Upper lobe of left lung (tissue), 4 donors: ENCODE measurements around the gene PIKFYVE.

Experiments used
- EP300 ChIP-seq, 4 donors: sonication (generic); formaldehyde crosslinking; IDR thresholded peaks; one replicate each; pipeline ENCODE4 v1.5.1; 2017; ENCODE audit warnings: antibody characterized with exemption in 4 of 4, control low read depth in 2 of 4
- POLR2AphosphoS5 ChIP-seq, 2 donors: sonication (generic); formaldehyde crosslinking; IDR thresholded peaks; one replicate each; pipeline ENCODE4 v1.5.1; 2017; ENCODE audit warnings: antibody characterized with exemption in 2 of 2
- TF ChIP-seq, protein P1 (sequence below), 6 experiments: fragments of 450-650 bp in 4 of 6; fragments of 200-600 bp in 2 of 6; sonication (generic) in 2 of 6; IDR thresholded peaks; one replicate each; pipeline ENCODE4 v1.5.1; 2016 to 2019; ENCODE audit warnings: antibody characterized with exemption in 6 of 6

DNA sequence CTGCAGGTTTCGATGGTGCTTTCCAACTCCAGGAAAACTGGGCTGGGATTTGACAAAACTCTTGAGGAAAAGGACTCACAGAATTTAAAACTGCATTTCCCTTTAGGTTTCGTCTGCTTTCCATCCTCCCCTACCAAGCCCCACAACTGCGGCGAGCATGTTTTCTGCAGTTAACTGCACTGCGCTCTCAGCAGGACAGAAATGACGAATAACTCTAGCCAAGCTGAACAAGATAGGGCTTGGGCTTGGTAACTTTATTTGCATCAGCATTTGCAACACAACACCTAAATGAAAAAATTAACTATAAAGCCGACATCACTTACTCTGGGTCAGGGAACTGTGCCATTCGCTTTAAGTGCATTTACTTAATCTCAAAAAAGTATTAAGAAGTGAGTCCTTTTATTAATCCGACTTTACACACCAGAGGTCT lies 669 bp upstream of the PIKFYVE start:
- TF ChIP-seq POLR2AphosphoS5 (IDR thresholded peaks at IDR 0.05) (no peak), EP300 (IDR thresholded peaks at IDR 0.05) (no peak)
- TF ChIP-seq, protein P1, sequence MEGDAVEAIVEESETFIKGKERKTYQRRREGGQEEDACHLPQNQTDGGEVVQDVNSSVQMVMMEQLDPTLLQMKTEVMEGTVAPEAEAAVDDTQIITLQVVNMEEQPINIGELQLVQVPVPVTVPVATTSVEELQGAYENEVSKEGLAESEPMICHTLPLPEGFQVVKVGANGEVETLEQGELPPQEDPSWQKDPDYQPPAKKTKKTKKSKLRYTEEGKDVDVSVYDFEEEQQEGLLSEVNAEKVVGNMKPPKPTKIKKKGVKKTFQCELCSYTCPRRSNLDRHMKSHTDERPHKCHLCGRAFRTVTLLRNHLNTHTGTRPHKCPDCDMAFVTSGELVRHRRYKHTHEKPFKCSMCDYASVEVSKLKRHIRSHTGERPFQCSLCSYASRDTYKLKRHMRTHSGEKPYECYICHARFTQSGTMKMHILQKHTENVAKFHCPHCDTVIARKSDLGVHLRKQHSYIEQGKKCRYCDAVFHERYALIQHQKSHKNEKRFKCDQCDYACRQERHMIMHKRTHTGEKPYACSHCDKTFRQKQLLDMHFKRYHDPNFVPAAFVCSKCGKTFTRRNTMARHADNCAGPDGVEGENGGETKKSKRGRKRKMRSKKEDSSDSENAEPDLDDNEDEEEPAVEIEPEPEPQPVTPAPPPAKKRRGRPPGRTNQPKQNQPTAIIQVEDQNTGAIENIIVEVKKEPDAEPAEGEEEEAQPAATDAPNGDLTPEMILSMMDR (IDR thresholded peaks at IDR 0.05): no peak
